IMR-90 (cell line): ENCODE data around the gene CDK14. TPM values are rescaled to one million over a fixed set of nuclear protein-coding genes. Genes with fewer than 3 reads are reported as not detected.

Experiments
- ATAC-seq: fragments of 200-7000 bp; cut with Tn5 transposase; 2 replicates; pipeline ENCODE4 v1.9.1; 2020; ENCODE audit warnings: low read depth, mild to moderate bottlenecking, moderate library complexity
- BruUV-seq: library from RNA; stranded (reverse); fragments of 400-500 nt; replicated peaks from 2 replicates; lab custom pipeline; 2021; lab: Mats Ljungman, UMichigan
- CTCF ChIA-PET: fragments of 300-600 bp; formaldehyde crosslinking; extraction: SDS; loops from one replicate; lab custom pipeline; 2021; ENCODE audit warnings: antibody characterized with exemption; lab: Yijun Ruan, JAX
- POLR2A ChIA-PET: fragments of 300-600 bp; sonication (Branson Sonifier 250); formaldehyde crosslinking; loops from one replicate; lab custom pipeline; 2022; ENCODE audit warnings: antibody characterized with exemption; ENCODE audit not compliant: unreplicated experiment; lab: Charles Lee
- DNase-seq: peaks from one replicate; pipeline ENCODE4 v3.0.0; 2013
- H2AFZ ChIP-seq: replicated peaks from 2 replicates; pipeline ENCODE3; 2013; ENCODE audit warnings: low read length, mild to moderate bottlenecking; ENCODE audit not compliant: poor library complexity
- H2AK5ac ChIP-seq: 2 replicates; pipeline ENCODE4 v1.6.1; 2013; ENCODE audit warnings: low read depth, low read length, inconsistent platforms
- H2AK9ac ChIP-seq: replicated peaks from 2 replicates; pipeline ENCODE3; 2013; ENCODE audit warnings: mild to moderate bottlenecking, low read depth, low read length, moderate library complexity; ENCODE audit not compliant: poor library complexity
- H2BK120ac ChIP-seq: 2 replicates; pipeline ENCODE4 v1.6.1; 2013; ENCODE audit warnings: low read depth, low read length, inconsistent platforms
- H2BK15ac ChIP-seq: 3 replicates; pipeline ENCODE4 v1.6.1; 2013; ENCODE audit warnings: low read depth, low read length, inconsistent platforms
- H2BK20ac ChIP-seq: 2 replicates; pipeline ENCODE4 v1.6.1; 2013; ENCODE audit warnings: low read depth, mild to moderate bottlenecking, inconsistent platforms, low read length, moderate library complexity
- H2BK5ac ChIP-seq: 2 replicates; pipeline ENCODE4 v1.6.1; 2013; ENCODE audit warnings: mild to moderate bottlenecking, low read depth, low read length, inconsistent platforms; ENCODE audit not compliant: poor library complexity, severe bottlenecking
- H3K14ac ChIP-seq: replicated peaks from 2 replicates; pipeline ENCODE4 v1.6.1; 2013; ENCODE audit warnings: low read depth, low read length, inconsistent platforms
- H3K18ac ChIP-seq: 2 replicates; pipeline ENCODE4 v1.6.1; 2013; ENCODE audit warnings: low read depth, low read length, control low read depth
- H3K23ac ChIP-seq: 2 replicates; pipeline ENCODE4 v1.6.1; 2013; ENCODE audit warnings: low read depth, low read length, inconsistent platforms
- H3K27ac ChIP-seq: 2 replicates; pipeline ENCODE4 v1.5.1; 2013; ENCODE audit warnings: mild to moderate bottlenecking, control low read depth, low read length; ENCODE audit not compliant: insufficient read depth
- H3K27me3 ChIP-seq: 2 replicates; pipeline ENCODE4 v1.6.1; 2013; ENCODE audit warnings: low read length; ENCODE audit not compliant: control insufficient read depth, insufficient read depth
- H3K36me3 ChIP-seq: 2 replicates; pipeline ENCODE4 v1.6.1; 2013; ENCODE audit warnings: low read length, mixed read lengths; ENCODE audit not compliant: control insufficient read depth, insufficient read depth
- H3K4ac ChIP-seq: 2 replicates; pipeline ENCODE4 v1.6.1; 2013; ENCODE audit warnings: low read depth, low read length, inconsistent platforms
- H3K4me1 ChIP-seq: 2 replicates; pipeline ENCODE4 v1.6.1; 2013; ENCODE audit warnings: low read length, mixed read lengths; ENCODE audit not compliant: control insufficient read depth, insufficient read depth
- H3K4me2 ChIP-seq: 2 replicates; pipeline ENCODE4 v1.6.1; 2013; ENCODE audit warnings: low read depth, mild to moderate bottlenecking, control low read depth, low read length, moderate library complexity
- H3K4me3 ChIP-seq: 2 replicates; pipeline ENCODE4 v1.5.1; 2013; ENCODE audit warnings: low read depth, mild to moderate bottlenecking, control low read depth, low read length, moderate library complexity; ENCODE audit not compliant: insufficient read depth
- H3K56ac ChIP-seq: 2 replicates; pipeline ENCODE4 v1.6.1; 2013; ENCODE audit warnings: low read length, inconsistent platforms; ENCODE audit not compliant: insufficient read depth; ENCODE audit errors: extremely low read depth
- H3K79me1 ChIP-seq, 2 experiments: 2 replicates each; pipeline ENCODE4 v1.6.1; 2013; ENCODE audit warnings: low read length in 2 of 2, inconsistent platforms in 1 of 2, low read depth in 1 of 2
- H3K9ac ChIP-seq: 2 replicates; pipeline ENCODE4 v1.6.1; 2013; ENCODE audit warnings: low read depth, low read length, control low read depth
- H3K9me1 ChIP-seq: 2 replicates; pipeline ENCODE4 v1.6.1; 2013; ENCODE audit warnings: low read length, inconsistent platforms; ENCODE audit not compliant: insufficient read depth
- H3K9me3 ChIP-seq: 2 replicates; pipeline ENCODE4 v1.6.1; 2013; ENCODE audit warnings: low read length; ENCODE audit not compliant: control insufficient read depth, insufficient read depth
- H4K20me1 ChIP-seq: 2 replicates; pipeline ENCODE4 v1.6.1; 2013; ENCODE audit warnings: low read length, inconsistent platforms; ENCODE audit not compliant: insufficient read depth
- H4K5ac ChIP-seq: 2 replicates; pipeline ENCODE4 v1.6.1; 2013; ENCODE audit warnings: mild to moderate bottlenecking, low read depth, low read length, control low read depth
- H4K8ac ChIP-seq, 2 experiments: 2 replicates each; pipeline ENCODE4 v1.6.1; 2013; ENCODE audit warnings: low read depth in 2 of 2, low read length in 2 of 2, control low read depth in 1 of 2, inconsistent platforms in 1 of 2
- H4K91ac ChIP-seq: 2 replicates; pipeline ENCODE4 v1.6.1; 2013; ENCODE audit warnings: low read depth, low read length, inconsistent platforms; ENCODE audit not compliant: insufficient read depth
- CEBPB ChIP-seq: IDR thresholded peaks from 2 replicates; pipeline ENCODE4 v1.6.1; 2012; ENCODE audit warnings: low read depth, low read length, improper control_type of control experiment
- CHD1 ChIP-seq: IDR thresholded peaks from 2 replicates; pipeline ENCODE4 v1.6.1; 2012; ENCODE audit warnings: low read depth, low read length, improper control_type of control experiment
- FOS ChIP-seq: fragments of 150-350 bp; IDR thresholded peaks from 2 replicates; pipeline ENCODE4 v1.6.1; 2016; ENCODE audit warnings: low read depth, low read length
- MAFK ChIP-seq: IDR thresholded peaks from 2 replicates; pipeline ENCODE4 v1.6.1; 2012; ENCODE audit warnings: low read depth, low read length, improper control_type of control experiment
- MAZ ChIP-seq: IDR thresholded peaks from 2 replicates; pipeline ENCODE4 v1.6.1; 2012; ENCODE audit warnings: low read depth, mild to moderate bottlenecking, low read length, improper control_type of control experiment, moderate library complexity, borderline replicate concordance
- MXI1 ChIP-seq: IDR thresholded peaks from 2 replicates; pipeline ENCODE4 v1.6.1; 2012; ENCODE audit warnings: low read depth, mild to moderate bottlenecking, low read length, moderate library complexity, borderline replicate concordance
- RAD21 ChIP-seq: IDR thresholded peaks from 2 replicates; pipeline ENCODE4 v1.6.1; 2012; ENCODE audit warnings: low read length, improper control_type of control experiment
- RCOR1 ChIP-seq: IDR thresholded peaks from 2 replicates; pipeline ENCODE4 v1.6.1; 2012; ENCODE audit warnings: mild to moderate bottlenecking, low read length, improper control_type of control experiment; ENCODE audit not compliant: insufficient replicate concordance
- dilution Hi-C: fragments of 300-500 bp; cut with HindIII; formaldehyde crosslinking; loops from one replicate; pipeline ENCODE4 v1.14.3; 2018; ENCODE audit warnings: low sequenced_read_pairs; ENCODE audit not compliant: unreplicated experiment
- in situ Hi-C: fragments of 300-500 bp; cut with MboI; formaldehyde crosslinking; loops from 3 replicates; pipeline ENCODE4 v1.14.3; 2019; ENCODE audit warnings: low sequenced_read_pairs, inconsistent platforms, mixed read lengths
- intact Hi-C: fragments of 100-400 bp; cut with micrococcal nuclease; formaldehyde crosslinking; loops from 2 replicates; pipeline ENCODE4 v1.10.0; 2022
- polyA plus RNA-seq, 3 experiments: library from polyadenylated mRNA; depleted of rRNA; stranded (reverse); fragments of >200 nt; gene quantifications; 2 replicates each; pipeline ENCODE4 v1.2.3, GENCODE V29; 2012; ENCODE audit warnings: low replicate concordance in 1 of 3
- total RNA-seq: library from RNA; depleted of rRNA; stranded (reverse); fragments of >200 nt; gene quantifications from 2 replicates; pipeline ENCODE4 v1.2.3, GENCODE V29; 2012
- TF ChIP-seq, protein P1 (sequence below): conservative IDR thresholded peaks from 2 replicates; pipeline ENCODE4 v1.5.1; 2012; ENCODE audit warnings: mild to moderate bottlenecking, low read depth, low read length, improper control_type of control experiment

Gene CDK14
- total and polyA plus RNA-seq, 2 of the 4 experiments (the other 2 are of a cell fraction), result 10.1 to 29.6 TPM

GRCh38 chr7:90592033-90592432 is 4.1 kb upstream of the CDK14 start:
- no peak overlapping the region for H2BK20ac ChIP-seq
- no peaks in the 10 kb centered on the region for H4K20me1 ChIP-seq
- no peak overlapping the region for H4K5ac ChIP-seq
- in situ Hi-C loops, result no loop called here
- intact Hi-C loops, result loop anchor here (10.0 kb wide), 1 partner anchor 363 kb away; no protein-coding TSS in a partner anchor
- H2AK5ac ChIP-seq, result no peak overlapping the region
- TF ChIP-seq FOS, result no peak
- no peak for TF ChIP-seq RCOR1
- TF ChIP-seq CEBPB, result no peak
- no peak for TF ChIP-seq MAZ
- no peak for TF ChIP-seq RAD21
- no peak for TF ChIP-seq MXI1
- TF ChIP-seq CHD1, result no peak
- TF ChIP-seq, protein P1, sequence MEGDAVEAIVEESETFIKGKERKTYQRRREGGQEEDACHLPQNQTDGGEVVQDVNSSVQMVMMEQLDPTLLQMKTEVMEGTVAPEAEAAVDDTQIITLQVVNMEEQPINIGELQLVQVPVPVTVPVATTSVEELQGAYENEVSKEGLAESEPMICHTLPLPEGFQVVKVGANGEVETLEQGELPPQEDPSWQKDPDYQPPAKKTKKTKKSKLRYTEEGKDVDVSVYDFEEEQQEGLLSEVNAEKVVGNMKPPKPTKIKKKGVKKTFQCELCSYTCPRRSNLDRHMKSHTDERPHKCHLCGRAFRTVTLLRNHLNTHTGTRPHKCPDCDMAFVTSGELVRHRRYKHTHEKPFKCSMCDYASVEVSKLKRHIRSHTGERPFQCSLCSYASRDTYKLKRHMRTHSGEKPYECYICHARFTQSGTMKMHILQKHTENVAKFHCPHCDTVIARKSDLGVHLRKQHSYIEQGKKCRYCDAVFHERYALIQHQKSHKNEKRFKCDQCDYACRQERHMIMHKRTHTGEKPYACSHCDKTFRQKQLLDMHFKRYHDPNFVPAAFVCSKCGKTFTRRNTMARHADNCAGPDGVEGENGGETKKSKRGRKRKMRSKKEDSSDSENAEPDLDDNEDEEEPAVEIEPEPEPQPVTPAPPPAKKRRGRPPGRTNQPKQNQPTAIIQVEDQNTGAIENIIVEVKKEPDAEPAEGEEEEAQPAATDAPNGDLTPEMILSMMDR, result no peak
- TF ChIP-seq MAFK, result no peak
- BruUV-seq, result no TSS peak
- no peak overlapping the region for H3K23ac ChIP-seq
- no peak overlapping the region for H3K4me2 ChIP-seq
- no peaks in the 10 kb centered on the region for H3K9me3 ChIP-seq
- H4K91ac ChIP-seq, result no peak overlapping the region
- H3K4me3 ChIP-seq, result no peak overlapping the region
- DNase-seq (no peak), ATAC-seq (no peak)
- H3K14ac ChIP-seq, result no peak overlapping the region
- no peak overlapping the region for H3K56ac ChIP-seq
- no peak overlapping the region for H3K18ac ChIP-seq
- H2BK15ac ChIP-seq, result no peak overlapping the region
- H3K9ac ChIP-seq, result no peak overlapping the region
- no peak overlapping the region for H2BK120ac ChIP-seq
- no peak overlapping the region for H4K8ac ChIP-seq
- no peaks in the 10 kb centered on the region for H3K36me3 ChIP-seq
- peaks cover 2% of the 10 kb centered on the region; the same call in 1 of the 2 replicates for H3K4me1 ChIP-seq
- no peak overlapping the region for H2BK5ac ChIP-seq
- dilution Hi-C loops, result no loop called here
- H3K27ac ChIP-seq, result no peak overlapping the region
- CTCF ChIA-PET, result no interaction called here
- POLR2A ChIA-PET, result no interaction called here
- H3K79me1 ChIP-seq, result peaks cover 2 to 5% of the 10 kb centered on the region in 2 experiments; a peak in 3 of 4 replicates
- no peaks in the 10 kb centered on the region for H3K27me3 ChIP-seq
- H2AK9ac ChIP-seq, result no peak overlapping the region
- no peaks in the 10 kb centered on the region for H3K9me1 ChIP-seq
- no peak overlapping the region for H3K4ac ChIP-seq
- no peak overlapping the region for H2AFZ ChIP-seq
